Measurements from ENCODE around the gene CFAP74.
"Not testable (repeated sequence)": the region's sequence is repeated elsewhere in the genome, so short reads cannot be mapped to it uniquely, and the experiment has no call there.

CFAP74 gene

DNA sequence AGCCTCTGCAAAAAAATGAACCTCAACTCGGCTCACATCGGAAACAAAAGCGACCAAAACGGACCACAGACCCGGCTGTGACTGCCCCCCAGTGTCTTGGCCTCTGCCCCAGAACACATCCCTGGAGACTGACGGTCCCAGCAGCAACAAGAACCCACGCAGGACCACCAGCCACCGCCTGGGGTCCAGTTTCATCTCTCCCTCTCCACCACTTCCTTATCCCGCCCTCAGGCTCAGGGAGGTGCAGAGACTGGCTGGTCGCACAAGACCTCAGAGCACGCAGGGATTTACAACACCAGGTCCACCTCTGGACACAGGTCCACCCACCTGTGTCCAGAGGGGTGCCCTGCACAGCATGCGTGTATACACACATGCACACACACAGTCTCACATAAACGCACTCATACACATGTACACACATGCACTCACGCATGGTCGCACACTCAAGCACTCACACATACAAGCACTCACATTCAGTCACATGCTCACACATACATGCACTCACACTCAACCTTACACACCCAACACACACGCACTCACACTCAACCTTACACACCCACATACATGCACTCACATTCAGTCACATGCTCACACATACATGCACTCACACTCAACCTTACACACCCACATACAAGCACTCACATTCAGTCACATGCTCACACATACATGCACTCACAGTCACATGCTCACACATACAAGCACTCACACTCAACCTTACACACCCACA, 65.9 kb downstream of the CFAP74 start:
- no peak overlapping the region for H2BK120ac ChIP-seq (ENCODE audit: low read depth, low read length)
- peaks cover 0 to 19% (median 0%) of the 10 kb centered on the region in 3 experiments for H3K27me3 ChIP-seq (ENCODE audit: control insufficient read depth in 3 of 3, insufficient read depth in 3 of 3, low read depth in 1 of 3, low read length in 3 of 3)
- H4K8ac ChIP-seq (ENCODE audit: low read depth, low read length): peak overlapping the region; percentile 74
- no peak overlapping the region for H3K4ac ChIP-seq (ENCODE audit: low read length)
- no peak overlapping the region for H2BK15ac ChIP-seq (ENCODE audit: low read length)
- 100% methylated on average over 1 of the region's 16 CpGs; no CpG with 5 or more reads in 1 of the 2 donors for WGBS, 2 donors (ENCODE audit: extremely low coverage in 2 of 2, insufficient read length in 2 of 2, insufficient replicate concordance in 1 of 2)
- peaks cover 6% of the 10 kb centered on the region for H3K79me1 ChIP-seq (ENCODE audit: low read depth, low read length)
- no peak overlapping the region for H2BK12ac ChIP-seq (ENCODE audit: low read length)
- no peak overlapping the region for H4K91ac ChIP-seq (ENCODE audit: low read depth, low read length, poor library complexity)
- no peak overlapping the region for H2AFZ ChIP-seq (ENCODE audit: low read length)
- DNase-seq (ENCODE audit: low spot score): no peak
- H3K4me1 ChIP-seq (ENCODE audit: control insufficient read depth in 2 of 2, insufficient read depth in 1 of 2, low read depth in 1 of 2, low read length in 2 of 2): peaks cover 0 to 1% of the 10 kb centered on the region in 2 donors
- no peak overlapping the region for H3K27ac ChIP-seq (replicated peaks; ENCODE audit: low read length)
- H3K4me2 ChIP-seq (ENCODE audit: insufficient read depth, low read length, poor library complexity, severe bottlenecking): no peak overlapping the region
- H3K4me3 ChIP-seq (ENCODE audit: low read length in 2 of 2): peak overlapping the region in 1 of 2 donors; percentile 45
- H2BK5ac ChIP-seq (ENCODE audit: low read length): no peak overlapping the region
- peak overlapping the region; percentile 81 for H3K23ac ChIP-seq (ENCODE audit: low read depth, low read length, poor library complexity)
- peaks cover 0 to 8% of the 10 kb centered on the region in 2 donors for H3K9me3 ChIP-seq (replicated peaks in 1 of 2; ENCODE audit: control insufficient read depth in 2 of 2, insufficient read depth in 1 of 2, low read depth in 1 of 2, low read length in 2 of 2)
- H3K9ac ChIP-seq (ENCODE audit: low read depth, low read length, poor library complexity): no peak overlapping the region
- H3K36me3 ChIP-seq (replicated peaks in 1 of 2; ENCODE audit: control insufficient read depth in 2 of 2, insufficient read depth in 2 of 2, low read length in 2 of 2): peaks cover 0 to 2% of the 10 kb centered on the region in 2 donors
- H3K14ac ChIP-seq (ENCODE audit: low read length): peak overlapping the region; percentile 71
- peak overlapping the region; percentile 93 for H2AK5ac ChIP-seq (ENCODE audit: low read depth, low read length)
- H3K18ac ChIP-seq (ENCODE audit: low read length): peak overlapping the region; percentile 84

DNA sequence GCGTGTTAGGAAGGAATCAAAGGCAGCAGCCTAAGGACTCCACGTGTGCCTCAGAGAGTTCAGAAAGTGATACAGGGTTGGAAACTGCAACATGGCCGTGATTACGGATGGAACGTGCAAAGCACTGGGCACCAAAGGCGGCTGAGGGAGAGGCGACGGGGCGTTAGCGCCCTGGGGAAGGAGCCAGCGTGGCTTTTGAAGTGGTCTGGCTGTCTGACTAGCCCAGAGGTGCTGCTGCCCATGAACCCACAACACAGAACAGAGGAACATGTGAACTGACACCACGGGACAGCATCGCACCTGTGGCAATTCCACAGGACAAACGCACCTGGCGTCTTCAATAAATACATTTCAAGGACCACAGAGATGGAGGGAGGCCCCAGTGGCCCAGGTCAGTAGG, 66.5 kb downstream of the CFAP74 start:
- H4K91ac ChIP-seq (ENCODE audit: low read depth, low read length, poor library complexity): peak overlapping the region; percentile 40
- no peak overlapping the region for H3K4me2 ChIP-seq (ENCODE audit: insufficient read depth, low read length, poor library complexity, severe bottlenecking)
- DNase-seq (ENCODE audit: low spot score): no peak
- 100% methylated on average over 1 of the region's 15 CpGs; no CpG with 5 or more reads in 1 of the 2 donors for WGBS, 2 donors (ENCODE audit: extremely low coverage in 2 of 2, insufficient read length in 2 of 2, insufficient replicate concordance in 1 of 2)
- H2BK120ac ChIP-seq (ENCODE audit: low read depth, low read length): no peak overlapping the region
- H2AK5ac ChIP-seq (ENCODE audit: low read depth, low read length): no peak overlapping the region
- H3K79me1 ChIP-seq (ENCODE audit: low read depth, low read length): peaks cover 6% of the 10 kb centered on the region
- peaks cover 0 to 8% of the 10 kb centered on the region in 2 donors for H3K9me3 ChIP-seq (replicated peaks in 1 of 2; ENCODE audit: control insufficient read depth in 2 of 2, insufficient read depth in 1 of 2, low read depth in 1 of 2, low read length in 2 of 2)
- H3K27ac ChIP-seq (replicated peaks; ENCODE audit: low read length): no peak overlapping the region
- no peak overlapping the region for H2BK12ac ChIP-seq (ENCODE audit: low read length)
- no peak overlapping the region for H3K23ac ChIP-seq (ENCODE audit: low read depth, low read length, poor library complexity)
- H3K36me3 ChIP-seq (replicated peaks in 1 of 2; ENCODE audit: control insufficient read depth in 2 of 2, insufficient read depth in 2 of 2, low read length in 2 of 2): peaks cover 0 to 2% of the 10 kb centered on the region in 2 donors
- H4K8ac ChIP-seq (ENCODE audit: low read depth, low read length): no peak overlapping the region
- H3K18ac ChIP-seq (ENCODE audit: low read length): peak overlapping the region; percentile 46
- no peak overlapping the region for H2BK15ac ChIP-seq (ENCODE audit: low read length)
- H3K27me3 ChIP-seq (ENCODE audit: control insufficient read depth in 3 of 3, insufficient read depth in 3 of 3, low read depth in 1 of 3, low read length in 3 of 3): peaks cover 0 to 14% (median 0%) of the 10 kb centered on the region in 3 experiments
- no peak overlapping the region for H3K14ac ChIP-seq (ENCODE audit: low read length)
- peaks cover 0 to 1% of the 10 kb centered on the region in 2 donors for H3K4me1 ChIP-seq (ENCODE audit: control insufficient read depth in 2 of 2, insufficient read depth in 1 of 2, low read depth in 1 of 2, low read length in 2 of 2)
- H3K9ac ChIP-seq (ENCODE audit: low read depth, low read length, poor library complexity): peak overlapping the region; percentile 1
- H2BK5ac ChIP-seq (ENCODE audit: low read length): no peak overlapping the region
- no peak overlapping the region for H3K4ac ChIP-seq (ENCODE audit: low read length)
- H3K4me3 ChIP-seq (ENCODE audit: low read length in 2 of 2): no peak overlapping the region
- no peak overlapping the region for H2AFZ ChIP-seq (ENCODE audit: low read length)

DNA sequence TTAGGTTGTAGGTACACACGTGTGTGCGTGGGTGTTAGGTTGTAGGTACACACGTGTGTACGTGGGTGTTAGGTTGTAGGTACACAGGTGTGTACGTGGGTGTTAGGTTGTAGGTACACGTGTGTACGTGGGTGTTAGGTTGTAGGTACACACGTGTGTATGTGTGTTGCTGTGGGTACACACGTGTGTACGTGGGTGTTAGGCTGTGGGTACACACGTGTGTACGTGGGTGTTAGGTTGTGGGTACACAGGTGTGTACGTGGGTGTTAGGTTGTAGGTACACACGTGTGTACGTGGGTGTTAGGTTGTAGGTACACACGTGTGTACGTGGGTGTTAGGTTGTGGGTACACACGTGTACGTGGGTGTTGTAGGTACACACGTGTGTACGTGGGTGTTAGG, 68.7 kb downstream of the CFAP74 start:
- H3K18ac ChIP-seq (ENCODE audit: low read length); H3K14ac ChIP-seq (ENCODE audit: low read length); DNase-seq (ENCODE audit: low spot score); H3K4me1 ChIP-seq (ENCODE audit: control insufficient read depth in 2 of 2, insufficient read depth in 1 of 2, low read depth in 1 of 2, low read length in 2 of 2); H2AFZ ChIP-seq (ENCODE audit: low read length); H3K4ac ChIP-seq (ENCODE audit: low read length); H3K27ac ChIP-seq (replicated peaks; ENCODE audit: low read length); H2BK15ac ChIP-seq (ENCODE audit: low read length); H3K27me3 ChIP-seq (ENCODE audit: control insufficient read depth in 3 of 3, insufficient read depth in 3 of 3, low read depth in 1 of 3, low read length in 3 of 3); H2BK5ac ChIP-seq (ENCODE audit: low read length); H2BK12ac ChIP-seq (ENCODE audit: low read length); H3K79me1 ChIP-seq (ENCODE audit: low read depth, low read length); H3K36me3 ChIP-seq (replicated peaks in 1 of 2; ENCODE audit: control insufficient read depth in 2 of 2, insufficient read depth in 2 of 2, low read length in 2 of 2); H3K9ac ChIP-seq (ENCODE audit: low read depth, low read length, poor library complexity); H3K4me2 ChIP-seq (ENCODE audit: insufficient read depth, low read length, poor library complexity, severe bottlenecking); H3K9me3 ChIP-seq (replicated peaks in 1 of 2; ENCODE audit: control insufficient read depth in 2 of 2, insufficient read depth in 1 of 2, low read depth in 1 of 2, low read length in 2 of 2); H2BK120ac ChIP-seq (ENCODE audit: low read depth, low read length); H4K91ac ChIP-seq (ENCODE audit: low read depth, low read length, poor library complexity); H2AK5ac ChIP-seq (ENCODE audit: low read depth, low read length); H3K23ac ChIP-seq (ENCODE audit: low read depth, low read length, poor library complexity); H4K8ac ChIP-seq (ENCODE audit: low read depth, low read length): not testable (repeated sequence)
- H3K4me3 ChIP-seq (ENCODE audit: low read length in 2 of 2): peak overlapping the region in 1 of 2 donors; percentile 58
- WGBS, 2 donors (ENCODE audit: extremely low coverage in 2 of 2, insufficient read length in 2 of 2, insufficient replicate concordance in 1 of 2): 90% methylated on average over 2 of the region's 21 CpGs; no CpG with 5 or more reads in 1 of the 2 donors

Measured in neuronal stem cell (in vitro differentiated cells).